Measurements from ENCODE around the gene KLF11. TPM values are rescaled to one million over a fixed set of nuclear protein-coding genes. Genes with fewer than 3 reads are reported as not detected.
A peak's percentile ranks its signal among the peaks of the same experiment; 100 is the strongest.

KLF11 gene
- polyA plus RNA-seq, 3 donors = 21.0 to 69.8 (median 25.3) TPM

GRCh38 chr2:10017313-10017941 lies 25.9 kb upstream of the KLF11 start:
- TF ChIP-seq, protein P1, sequence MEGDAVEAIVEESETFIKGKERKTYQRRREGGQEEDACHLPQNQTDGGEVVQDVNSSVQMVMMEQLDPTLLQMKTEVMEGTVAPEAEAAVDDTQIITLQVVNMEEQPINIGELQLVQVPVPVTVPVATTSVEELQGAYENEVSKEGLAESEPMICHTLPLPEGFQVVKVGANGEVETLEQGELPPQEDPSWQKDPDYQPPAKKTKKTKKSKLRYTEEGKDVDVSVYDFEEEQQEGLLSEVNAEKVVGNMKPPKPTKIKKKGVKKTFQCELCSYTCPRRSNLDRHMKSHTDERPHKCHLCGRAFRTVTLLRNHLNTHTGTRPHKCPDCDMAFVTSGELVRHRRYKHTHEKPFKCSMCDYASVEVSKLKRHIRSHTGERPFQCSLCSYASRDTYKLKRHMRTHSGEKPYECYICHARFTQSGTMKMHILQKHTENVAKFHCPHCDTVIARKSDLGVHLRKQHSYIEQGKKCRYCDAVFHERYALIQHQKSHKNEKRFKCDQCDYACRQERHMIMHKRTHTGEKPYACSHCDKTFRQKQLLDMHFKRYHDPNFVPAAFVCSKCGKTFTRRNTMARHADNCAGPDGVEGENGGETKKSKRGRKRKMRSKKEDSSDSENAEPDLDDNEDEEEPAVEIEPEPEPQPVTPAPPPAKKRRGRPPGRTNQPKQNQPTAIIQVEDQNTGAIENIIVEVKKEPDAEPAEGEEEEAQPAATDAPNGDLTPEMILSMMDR (IDR thresholded peaks at IDR 0.05) = no peak
- Histone ChIP-seq H2AFZ (ENCODE audit: insufficient read depth, low read depth, low read length, poor library complexity, severe bottlenecking) (no peak overlapping the region), H3K27ac (ENCODE audit: low read depth in 1 of 2, low read length in 2 of 2) (no peak overlapping the region), H3K9ac (ENCODE audit: insufficient read depth, low read length, poor library complexity, severe bottlenecking) (no peak overlapping the region), H3K9me3 (replicated peaks in 1 of 2; ENCODE audit: control insufficient read depth in 1 of 2, insufficient read depth in 1 of 2, low read length in 2 of 2) (peaks cover 4 to 11% of the 10 kb centered on the region in 2 donors), H3K79me2 (ENCODE audit: insufficient read depth, low read length) (no peaks in the 10 kb centered on the region), H3K27me3 (ENCODE audit: control insufficient read depth in 2 of 2, insufficient read depth in 2 of 2, low read length in 2 of 2) (no peaks in the 10 kb centered on the region), H4K20me1 (ENCODE audit: insufficient read depth, low read length) (no peaks in the 10 kb centered on the region), H3K36me3 (replicated peaks in 1 of 2; ENCODE audit: control insufficient read depth in 1 of 2, insufficient read depth in 2 of 2, low read length in 2 of 2) (no peaks in the 10 kb centered on the region), H3K4me1 (ENCODE audit: control insufficient read depth in 1 of 2, insufficient read depth in 2 of 2, low read length in 2 of 2) (peaks cover 22 to 32% of the 10 kb centered on the region in 2 donors), H3K4me2 (replicated peaks; ENCODE audit: extremely low read depth, low read length, poor library complexity, severe bottlenecking) (no peak overlapping the region), H3K4me3 (replicated peaks in 1 of 3; ENCODE audit: low read depth in 2 of 3, low read length in 3 of 3) (no peak overlapping the region)
- no peak for DNase-seq
- Mint-ChIP-seq H3K36me3 (no peaks in the 10 kb centered on the region), H3K4me1 (peaks cover 31% of the 10 kb centered on the region), H3K9me3 (peaks cover 0 to 12% (median 3%) of the 10 kb centered on the region in 7 donors), H3K27me3 (ENCODE audit: low read depth in 3 of 3) (peaks cover 3 to 9% (median 6%) of the 10 kb centered on the region in 3 donors), H3K4me3 (no peak overlapping the region), H3K27ac (no peak overlapping the region)
- intact Hi-C loops (cut with micrococcal nuclease) = no loop called here
- WGBS (ENCODE audit: insufficient coverage) = 100% methylated on average over 1 of the region's 5 CpGs

DNA sequence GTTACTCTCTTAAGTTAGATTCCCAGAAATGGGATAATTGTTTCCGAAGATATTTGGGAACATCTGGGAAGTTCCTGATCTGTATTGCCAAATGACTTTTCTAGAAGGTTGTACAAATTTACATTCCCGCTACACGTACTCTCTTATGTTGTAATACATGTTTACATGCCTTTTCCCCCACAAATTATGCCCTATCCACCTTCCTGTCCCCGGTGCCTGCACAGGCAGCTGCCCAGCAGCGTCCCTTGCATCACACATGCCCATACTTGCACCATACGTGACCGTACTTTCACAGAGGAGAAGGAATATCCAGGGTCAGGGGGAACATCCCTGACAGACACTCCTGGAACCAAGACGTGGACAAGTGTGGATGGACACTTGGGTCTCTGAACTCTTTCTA lies 24.2 kb upstream of the KLF11 start:
- TF ChIP-seq, protein P1 (IDR thresholded peaks at IDR 0.05) = no peak
- Histone ChIP-seq H3K27ac (ENCODE audit: low read depth in 1 of 2, low read length in 2 of 2) (peak overlapping the region; percentile 71 to 85), H4K20me1 (ENCODE audit: insufficient read depth, low read length) (no peaks in the 10 kb centered on the region), H3K9me3 (replicated peaks in 1 of 2; ENCODE audit: control insufficient read depth in 1 of 2, insufficient read depth in 1 of 2, low read length in 2 of 2) (peaks cover 4 to 7% of the 10 kb centered on the region in 2 donors), H2AFZ (ENCODE audit: insufficient read depth, low read depth, low read length, poor library complexity, severe bottlenecking) (peak overlapping the region; percentile 52), H3K36me3 (replicated peaks in 1 of 2; ENCODE audit: control insufficient read depth in 1 of 2, insufficient read depth in 2 of 2, low read length in 2 of 2) (no peaks in the 10 kb centered on the region), H3K79me2 (ENCODE audit: insufficient read depth, low read length) (no peaks in the 10 kb centered on the region), H3K4me2 (replicated peaks; ENCODE audit: extremely low read depth, low read length, poor library complexity, severe bottlenecking) (peak overlapping the region; percentile 31), H3K4me3 (replicated peaks in 1 of 3; ENCODE audit: low read depth in 2 of 3, low read length in 3 of 3) (peak overlapping the region in 1 of 3 experiments; percentile 15), H3K4me1 (ENCODE audit: control insufficient read depth in 1 of 2, insufficient read depth in 2 of 2, low read length in 2 of 2) (peaks cover 22 to 32% of the 10 kb centered on the region in 2 donors), H3K27me3 (ENCODE audit: control insufficient read depth in 2 of 2, insufficient read depth in 2 of 2, low read length in 2 of 2) (no peaks in the 10 kb centered on the region), H3K9ac (ENCODE audit: insufficient read depth, low read length, poor library complexity, severe bottlenecking) (no peak overlapping the region)
- intact Hi-C loops (cut with micrococcal nuclease) = no loop called here
- peak; percentile 52 to 66 (median 64) for DNase-seq
- Mint-ChIP-seq H3K9me3 (peaks cover 0 to 12% (median 3%) of the 10 kb centered on the region in 7 donors), H3K4me1 (peaks cover 31% of the 10 kb centered on the region), H3K27me3 (ENCODE audit: low read depth in 3 of 3) (peaks cover 3 to 9% (median 6%) of the 10 kb centered on the region in 3 donors), H3K36me3 (no peaks in the 10 kb centered on the region), H3K4me3 (peak overlapping the region in 1 of 2 donors; percentile 64), H3K27ac (peak overlapping the region; percentile 64 to 89 (median 86))
- WGBS (ENCODE audit: insufficient coverage) = 25% methylated on average over 3 of the region's 8 CpGs
